Hematopoietic multipotent progenitor cell (in vitro differentiated cells): ENCODE measurements around the gene STAT5B. TPM values are rescaled to one million over a fixed set of nuclear protein-coding genes. Genes with fewer than 3 reads are reported as not detected.
"Not testable (repeated sequence)": the region's sequence is repeated elsewhere in the genome, so short reads cannot be mapped to it uniquely, and the experiment has no call there.

Experiments used
- DNase-seq, 3 donors: peaks; one replicate each; pipeline ENCODE4 v3.0.0-alpha.2; 2011 to 2015; ENCODE audit warnings: low read depth in 2 of 3, low spot score in 2 of 3
- total RNA-seq: library from RNA; depleted of rRNA; stranded (reverse); fragments of >200 nt; gene quantifications from one replicate; pipeline ENCODE4 v1.2.3, GENCODE V29; 2012

The STAT5B gene
- total RNA-seq: 135 TPM

- DNase-seq: peak; percentile 46 to 74 (median 73)
Observed at GRCh38 chr17:42276359-42276608, at the start of gene STAT5B. Gene STAT5B, minus strand, starts transcription at chr17:42276391. Its CDS starts 44,264 bp downstream, at chr17:42232127.

- no peak for DNase-seq
Observed at GRCh38 chr17:42325026-42325425, 48.8 kb upstream of the STAT5B start.

GRCh38 chr17:42323268-42323773 is 47.1 kb upstream of the STAT5B start:
- no peak for DNase-seq

- peak; percentile 86 to 97 (median 94) for DNase-seq
Observed at GRCh38 chr17:42322382-42323267, 46.4 kb upstream of the STAT5B start.

- no peak for DNase-seq
Observed at GRCh38 chr17:42321555-42321954, 45.4 kb upstream of the STAT5B start.

GRCh38 chr17:42317967-42318366 is 41.8 kb upstream of the STAT5B start:
- DNase-seq: not testable (repeated sequence)

- DNase-seq: no peak
Observed at GRCh38 chr17:42317266-42317845, 41.2 kb upstream of the STAT5B start.

GRCh38 chr17:42316755-42317154 is 40.6 kb upstream of the STAT5B start:
- DNase-seq: no peak

GRCh38 chr17:42315402-42316156 is 39.4 kb upstream of the STAT5B start:
- DNase-seq: peak in 2 of 3 donors; percentile 44 to 75

- DNase-seq: no peak
Observed at GRCh38 chr17:42313773-42314566, 37.8 kb upstream of the STAT5B start.

GRCh38 chr17:42313389-42313772 is 37.2 kb upstream of the STAT5B start:
- DNase-seq: no peak

GRCh38 chr17:42312285-42313130 is 36.3 kb upstream of the STAT5B start:
- DNase-seq: peak; percentile 66 to 92 (median 89)

GRCh38 chr17:42312035-42312284 is 35.8 kb upstream of the STAT5B start:
- DNase-seq: no peak

GRCh38 chr17:42311240-42312034 is 35.2 kb upstream of the STAT5B start:
- DNase-seq: peak in 2 of 3 donors; percentile 62 to 69

GRCh38 chr17:42310787-42311215 is 34.6 kb upstream of the STAT5B start:
- no peak for DNase-seq

- no peak for DNase-seq
Observed at GRCh38 chr17:42309986-42310786, 34.0 kb upstream of the STAT5B start.

GRCh38 chr17:42309142-42309541 is 33.0 kb upstream of the STAT5B start:
- no peak for DNase-seq

- no peak for DNase-seq
Observed at GRCh38 chr17:42308446-42308845, 32.3 kb upstream of the STAT5B start.
